HG02763 (cell line): ENCODE measurements around the gene C1QTNF7.
A peak's percentile ranks its signal among the peaks of the same experiment; 100 is the strongest.

Experiments used
- ATAC-seq: cut with Tn5 transposase; IDR thresholded peaks from one replicate; pipeline ENCODE4 v1.9.1; 2021; ENCODE audit warnings: mild to moderate bottlenecking, moderate library complexity; ENCODE audit not compliant: unreplicated experiment

The C1QTNF7 gene

DNA sequence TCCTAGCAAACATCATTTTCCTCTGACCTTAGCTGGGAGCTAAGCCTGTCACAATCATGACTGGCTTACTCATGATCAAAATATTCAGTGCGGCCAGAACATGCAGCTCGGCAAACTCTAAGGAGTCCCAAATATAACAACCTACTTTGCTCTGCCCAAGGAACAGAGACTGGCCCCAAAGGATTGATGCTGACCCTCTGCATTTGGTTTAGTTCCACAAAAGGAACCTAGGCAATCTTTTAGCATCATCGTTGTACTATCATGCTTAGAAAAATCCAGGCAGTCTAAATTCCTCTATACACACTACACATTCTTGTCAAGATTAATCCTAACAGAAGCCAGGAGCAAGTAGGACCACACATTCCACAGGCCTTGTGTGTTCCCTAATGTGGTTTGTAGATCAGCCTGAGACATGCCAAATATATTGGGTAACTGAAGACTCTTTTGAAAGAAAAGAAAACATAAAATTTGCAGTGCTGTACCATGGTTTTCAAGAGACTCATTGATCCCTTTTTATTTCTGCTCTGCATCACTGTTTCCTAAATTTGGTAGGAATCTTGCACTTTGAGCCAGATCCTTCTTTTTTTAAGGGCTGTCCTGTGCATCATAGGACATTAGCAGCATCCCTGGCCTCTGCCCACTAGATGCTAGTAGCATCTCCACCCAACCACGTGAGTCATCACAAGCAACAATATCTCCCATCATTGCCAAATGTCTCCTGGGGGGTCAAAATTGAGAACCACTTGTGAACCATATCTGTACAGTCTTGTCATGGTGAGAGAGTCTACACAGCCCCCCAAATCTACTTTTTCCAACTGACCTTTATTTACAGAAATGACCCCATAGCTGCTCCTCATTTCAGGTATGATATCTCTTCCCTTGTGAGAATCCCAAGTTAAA, 24.3 kb downstream of the C1QTNF7 start:
- no peak for ATAC-seq

GRCh38 chr4:15455290-15455689, 27.5 kb downstream of the C1QTNF7 start:
- no peak for ATAC-seq

DNA sequence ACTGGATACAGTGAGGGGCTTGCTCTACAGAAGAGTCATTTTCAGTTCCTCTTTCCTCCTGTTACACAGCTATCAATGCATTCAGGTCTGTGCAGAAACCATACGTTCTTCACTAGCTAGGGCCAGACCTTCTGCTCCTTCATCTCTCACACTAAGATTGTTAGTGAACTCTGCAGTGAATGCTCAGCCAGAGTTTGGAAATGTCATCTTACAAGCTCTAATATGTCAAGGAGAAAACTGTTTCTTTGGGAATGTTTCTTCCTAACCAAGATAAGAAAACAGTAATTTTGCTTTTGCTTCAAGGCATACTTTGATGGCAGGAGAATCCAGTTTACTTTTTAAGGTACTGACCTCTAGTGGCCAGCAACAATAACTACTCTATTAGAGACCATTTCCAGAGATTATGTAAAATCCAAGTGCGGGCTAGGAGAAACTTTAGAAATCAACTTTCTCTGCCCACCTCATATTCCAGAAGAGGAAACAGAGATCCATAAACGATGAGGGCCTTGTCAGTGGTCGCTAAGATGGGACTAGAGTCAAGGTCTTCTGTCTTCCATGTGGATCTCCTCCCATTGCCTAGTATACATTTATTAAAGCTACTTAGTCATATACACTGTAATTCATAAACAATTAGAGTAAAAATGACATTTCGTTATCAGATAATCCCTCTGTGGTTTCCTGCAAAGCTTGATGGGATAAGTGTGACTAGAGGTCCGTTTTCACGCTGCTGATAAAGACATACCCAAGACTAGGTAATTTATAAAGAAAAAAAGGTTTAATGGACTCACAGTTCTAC, 29.8 kb downstream of the C1QTNF7 start:
- ATAC-seq, result peak; percentile 94

DNA sequence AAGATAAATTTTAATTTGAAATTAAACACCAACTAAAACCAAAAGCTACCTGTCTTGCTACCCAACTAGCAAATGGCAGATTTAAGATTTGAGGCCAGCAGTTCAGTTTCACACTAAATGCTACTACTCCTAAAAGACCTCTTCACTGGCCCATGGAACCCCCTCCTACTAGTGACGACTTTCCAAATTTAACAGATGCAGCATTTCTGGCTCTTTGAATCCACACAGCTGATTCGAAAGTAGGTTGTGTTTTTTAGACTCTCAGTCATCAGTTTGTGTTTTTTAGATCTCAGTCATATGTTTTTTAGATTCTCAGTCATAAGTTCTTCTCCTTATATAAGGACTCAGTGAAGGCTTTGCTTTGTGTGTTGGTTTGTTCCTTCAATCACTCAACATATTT, 30.8 kb downstream of the C1QTNF7 start:
- no peak for ATAC-seq

DNA sequence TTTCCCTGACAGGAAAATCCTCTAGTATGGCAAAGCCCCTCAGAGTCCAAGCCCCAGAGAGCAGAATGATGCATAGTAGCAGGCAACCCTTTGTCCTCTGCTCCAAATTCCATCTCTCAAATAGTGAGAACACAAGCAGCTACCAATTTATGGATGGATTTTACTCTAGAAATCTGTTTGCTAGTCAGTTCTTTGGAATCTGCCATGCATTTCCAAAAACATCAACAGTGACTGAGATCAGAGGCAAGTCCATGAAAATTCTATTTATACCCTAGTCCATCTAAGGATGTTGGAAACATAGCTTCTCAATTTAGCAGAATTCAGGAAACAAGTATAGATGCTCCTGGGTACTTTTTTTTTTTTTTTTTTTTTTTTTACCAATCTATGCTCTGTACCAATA, 31.9 kb downstream of the C1QTNF7 start:
- no peak for ATAC-seq

DNA sequence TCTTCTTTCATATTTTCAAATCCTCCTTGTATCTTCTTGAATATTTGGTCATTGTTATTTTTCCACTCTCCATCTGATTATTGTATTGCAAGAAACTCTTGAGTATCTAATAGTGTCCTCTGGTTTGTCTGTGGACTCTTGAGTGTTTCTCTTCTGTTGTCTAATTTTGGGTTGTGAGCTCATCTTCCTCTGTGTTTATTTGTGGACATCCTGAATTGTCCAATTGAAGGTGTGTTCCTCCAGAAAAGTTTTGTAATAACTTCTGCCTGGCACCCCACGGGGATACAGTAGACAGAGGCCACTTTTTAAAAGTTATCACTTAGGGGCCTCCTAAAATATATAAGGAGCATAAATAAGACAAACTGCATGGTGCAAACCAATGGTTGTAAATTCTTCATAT, 38.8 kb downstream of the C1QTNF7 start:
- ATAC-seq, result no peak

GRCh38 chr4:15469402-15470127, 41.7 kb downstream of the C1QTNF7 start, which contains the start of gene CC2D2A:
TSS of gene CC2D2A (plus strand) at chr4:15469882. CDS start at chr4:15475933, 6,051 bp downstream.
- ATAC-seq, result no peak

DNA sequence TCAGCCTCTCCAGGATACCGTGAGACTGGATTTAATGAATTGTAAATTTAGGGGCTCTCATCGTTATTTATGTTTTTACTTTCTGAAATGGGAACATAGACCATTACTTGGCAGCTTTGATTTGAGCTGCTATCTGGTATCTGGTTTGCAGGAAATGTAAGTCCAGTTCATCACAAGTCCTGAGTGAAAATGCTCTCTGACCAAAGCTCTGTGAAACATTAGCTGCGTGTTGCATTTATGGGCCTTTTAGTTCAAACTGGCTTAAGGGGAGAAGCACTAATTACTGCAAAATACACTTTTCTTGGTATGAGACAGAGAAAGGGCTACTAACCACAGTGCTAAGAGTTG, 42.3 kb downstream of the C1QTNF7 start:
- no peak for ATAC-seq

DNA sequence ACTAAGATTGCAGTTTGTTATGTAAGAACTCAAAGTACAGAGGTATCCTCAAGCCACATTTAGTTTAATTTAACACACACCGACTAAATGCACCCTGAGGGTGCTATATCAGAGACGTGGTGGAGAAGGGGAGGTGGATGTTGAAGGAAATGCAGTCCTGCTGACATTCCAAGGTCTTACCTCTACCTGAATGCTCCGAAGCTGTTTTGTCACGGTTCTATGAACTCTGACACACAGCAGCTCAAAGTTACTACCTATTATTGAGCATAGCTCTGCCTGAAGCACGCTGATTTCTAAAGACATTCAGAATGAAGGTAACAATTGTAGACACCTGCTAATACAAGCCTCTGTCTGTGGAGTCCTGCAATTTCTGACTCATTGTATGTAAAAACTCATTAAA, 48.6 kb downstream of the C1QTNF7 start:
- no peak for ATAC-seq

DNA sequence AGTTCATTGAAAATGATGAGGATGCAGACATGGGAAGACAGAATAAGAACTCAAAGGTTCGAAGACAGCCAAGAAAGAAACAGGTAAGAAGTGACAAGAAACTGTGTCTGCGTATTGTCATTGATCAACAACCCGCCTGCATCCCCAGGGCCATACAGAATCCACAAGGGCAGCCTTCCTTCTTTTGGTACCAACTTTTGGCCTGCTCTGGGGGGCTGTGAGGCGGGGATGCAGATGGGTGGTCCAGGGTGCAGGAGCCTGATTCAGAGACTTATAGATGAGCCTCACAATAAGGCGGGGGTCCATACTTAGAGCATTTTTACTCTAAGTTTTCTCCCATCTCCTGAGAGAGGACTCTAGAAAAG, 50.9 kb downstream of the C1QTNF7 start:
- ATAC-seq, result no peak

DNA sequence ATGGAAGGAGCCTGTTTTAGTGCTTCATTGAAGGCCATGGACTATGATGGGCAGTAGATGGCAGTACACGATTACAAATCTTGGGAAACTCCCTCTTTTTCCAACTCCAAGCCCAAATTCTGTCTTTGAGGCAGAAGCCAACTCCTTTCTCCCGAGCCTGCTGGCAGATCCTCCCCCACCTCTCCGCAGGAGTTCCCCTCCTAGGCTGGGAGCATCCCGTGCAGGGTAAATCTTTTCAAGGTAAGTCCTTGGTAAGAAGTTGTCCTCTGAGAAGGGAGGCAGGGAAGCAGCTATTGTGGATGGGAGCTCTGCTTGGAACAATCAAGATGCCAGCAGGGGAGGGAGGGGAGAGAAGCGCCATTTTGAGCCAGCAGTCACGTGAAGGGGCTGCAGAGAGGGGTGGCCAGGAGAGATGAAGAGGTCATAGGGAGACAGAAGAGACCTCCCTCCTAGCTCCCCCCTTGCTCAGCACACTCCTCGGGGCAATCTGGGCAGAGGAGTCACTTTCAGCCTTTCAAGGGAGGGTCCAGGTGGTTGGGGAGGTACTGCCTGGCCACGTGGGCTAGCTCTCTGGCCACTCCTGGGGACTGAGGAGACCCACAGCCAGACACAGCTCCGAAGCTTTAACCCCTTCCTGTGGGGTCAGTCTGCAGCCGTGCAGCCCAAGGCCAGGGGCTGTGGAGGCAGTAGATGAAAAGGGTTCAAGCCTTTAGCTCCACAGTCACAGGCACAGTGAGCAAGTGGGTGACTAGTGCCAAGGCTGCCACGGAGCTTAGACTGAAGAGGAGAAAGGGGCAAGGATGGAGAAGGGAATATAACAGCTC, 51.5 kb downstream of the C1QTNF7 start:
- no peak for ATAC-seq

DNA sequence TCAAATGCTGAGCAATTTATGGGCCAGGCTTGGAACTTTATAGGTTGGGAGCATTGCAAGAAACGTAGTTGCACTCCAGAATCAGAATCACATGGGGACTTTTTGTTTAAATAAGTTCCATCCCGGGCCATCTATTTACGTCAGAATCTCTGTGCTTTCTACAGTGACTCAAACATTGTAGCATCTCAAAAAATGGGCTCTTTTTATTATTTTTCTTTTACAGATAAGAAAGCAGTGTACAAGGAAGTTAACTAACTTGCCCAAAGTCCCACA, 52.0 kb downstream of the C1QTNF7 start:
- ATAC-seq, result no peak

GRCh38 chr4:15481961-15482745, 54.3 kb downstream of the C1QTNF7 start:
- no peak for ATAC-seq

DNA sequence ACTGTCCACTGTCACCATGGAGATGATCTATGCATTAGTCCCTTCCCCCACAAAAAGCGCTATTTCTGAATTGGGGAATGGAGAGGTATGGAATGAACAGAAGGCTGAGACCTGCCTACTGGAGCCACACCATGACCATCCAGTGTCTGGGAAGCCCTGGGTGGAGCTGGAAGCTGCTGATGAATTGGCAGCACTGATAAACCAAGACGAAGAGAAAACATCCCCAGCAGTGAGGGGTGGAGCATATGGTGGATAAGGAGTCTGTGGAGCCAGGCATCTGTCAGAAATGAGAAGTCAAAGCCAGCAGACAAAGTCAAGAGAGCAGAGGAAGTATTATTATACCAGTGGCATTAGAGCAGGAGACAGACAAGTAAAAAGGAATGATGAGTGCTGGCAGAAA, 55.0 kb downstream of the C1QTNF7 start:
- no peak for ATAC-seq

- ATAC-seq, result no peak
Measured at GRCh38 chr4:15488136-15488535, 60.3 kb downstream of the C1QTNF7 start.

DNA sequence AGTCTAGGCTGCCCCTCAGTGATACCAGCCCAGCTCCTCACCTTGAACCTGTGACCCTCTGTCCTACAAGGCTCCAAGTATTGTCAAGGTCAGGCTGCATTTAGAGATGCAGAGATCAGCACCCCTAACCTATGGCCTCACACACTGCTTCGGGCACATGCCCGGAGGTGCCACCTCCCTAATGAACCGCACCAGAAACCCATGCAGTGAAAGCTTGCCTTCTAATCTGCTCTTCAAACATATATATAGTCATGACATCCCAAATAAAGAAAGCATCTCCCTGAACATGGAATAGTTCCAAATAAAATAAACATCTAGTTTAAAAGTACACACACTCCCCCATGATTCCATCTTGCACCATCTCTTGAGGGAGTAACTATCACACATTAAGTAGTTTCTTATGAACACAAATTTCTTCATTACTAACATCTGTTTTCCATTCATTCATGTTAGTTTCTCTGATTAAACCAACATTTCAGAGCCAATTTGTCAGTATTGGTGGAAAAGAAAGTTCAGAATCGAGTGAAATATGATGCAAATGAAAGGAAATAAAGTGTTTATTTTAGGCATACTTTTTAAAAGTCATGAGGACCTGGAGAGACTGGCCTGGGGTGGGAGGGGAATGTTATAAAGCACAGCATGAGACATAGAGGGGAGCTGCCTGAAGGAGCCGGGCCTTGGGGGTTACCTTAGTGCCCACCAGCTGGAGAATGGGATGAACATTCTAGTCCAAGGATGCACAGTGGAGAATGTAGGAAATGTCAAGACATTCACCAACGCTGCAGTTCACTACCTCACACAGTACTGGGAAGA, 61.0 kb downstream of the C1QTNF7 start:
- no peak for ATAC-seq

GRCh38 chr4:15489551-15489950, 61.7 kb downstream of the C1QTNF7 start:
- ATAC-seq, result no peak

DNA sequence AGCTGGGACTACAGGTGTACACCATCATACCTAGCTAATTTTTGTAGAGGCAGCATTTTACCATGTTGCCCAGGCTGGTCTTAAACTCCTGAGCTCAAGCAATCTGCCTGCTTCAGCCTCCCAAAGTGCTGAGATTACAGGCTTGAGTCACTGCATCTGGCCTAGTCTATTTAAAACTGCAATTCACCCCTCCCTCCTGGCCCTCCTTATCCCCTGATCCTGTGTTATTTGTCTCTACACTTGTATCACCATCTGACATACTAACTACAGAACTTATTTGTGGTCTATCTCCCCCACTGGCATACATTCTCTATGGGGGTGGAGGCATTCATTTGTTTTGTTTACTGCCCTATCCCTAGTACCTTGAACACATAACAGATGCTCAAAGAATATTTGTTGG, 65.6 kb downstream of the C1QTNF7 start:
- no peak for ATAC-seq

- no peak for ATAC-seq
Measured at GRCh38 chr4:15495621-15496020, 67.8 kb downstream of the C1QTNF7 start.
